NB4 (cell line): ENCODE data around the gene VPS37D.

Source experiments
- DNase-seq: peaks from one replicate; pipeline ENCODE4 v3.0.0; 2010; ENCODE audit warnings: low read depth
- H3K4me3 ChIP-seq: one replicate; pipeline ENCODE4 v1.5.1; 2011; ENCODE audit warnings: mild to moderate bottlenecking, low read depth, low read length, moderate library complexity
- MYC ChIP-seq: IDR thresholded peaks from 2 replicates; pipeline ENCODE4 v1.6.1; 2011; ENCODE audit warnings: low read depth, low read length
- POLR2A ChIP-seq: IDR thresholded peaks from 2 replicates; pipeline ENCODE4 v1.6.1; 2011; ENCODE audit warnings: mild to moderate bottlenecking; ENCODE audit not compliant: insufficient read length; ENCODE audit errors: extremely low read depth
- TF ChIP-seq, protein P1 (sequence below): IDR thresholded peaks from one replicate; pipeline ENCODE4 v1.5.1; 2012; ENCODE audit warnings: low read depth, low read length
- TF ChIP-seq, protein P2 (sequence below): IDR thresholded peaks from 2 replicates; pipeline ENCODE4 v1.6.1; 2011; ENCODE audit warnings: low read depth, low read length

VPS37D gene

DNA sequence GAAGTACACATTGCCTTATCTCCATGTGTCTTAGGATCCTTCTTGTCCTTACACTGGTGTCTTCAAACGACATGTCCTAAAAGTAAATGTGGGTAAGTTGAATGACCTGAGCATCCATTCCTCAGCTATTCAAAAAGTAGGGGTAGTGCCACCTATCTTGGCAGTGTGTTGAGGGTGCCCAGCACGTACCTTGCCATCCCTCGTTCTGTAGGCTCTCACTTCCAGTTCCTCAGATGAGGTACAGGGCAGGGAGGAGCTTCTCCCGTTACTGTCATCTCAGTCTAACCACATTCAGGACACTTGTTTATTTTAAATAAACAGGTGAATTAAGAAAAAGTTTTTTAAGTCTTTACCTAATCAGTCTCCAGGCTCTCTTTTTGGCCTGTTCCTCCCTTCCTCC, 28.7 kb downstream of the VPS37D start:
- DNase-seq, result no peak
- no peak overlapping the region for H3K4me3 ChIP-seq
- TF ChIP-seq MYC, result no peak
- TF ChIP-seq POLR2A, result no peak
- TF ChIP-seq, protein P1, sequence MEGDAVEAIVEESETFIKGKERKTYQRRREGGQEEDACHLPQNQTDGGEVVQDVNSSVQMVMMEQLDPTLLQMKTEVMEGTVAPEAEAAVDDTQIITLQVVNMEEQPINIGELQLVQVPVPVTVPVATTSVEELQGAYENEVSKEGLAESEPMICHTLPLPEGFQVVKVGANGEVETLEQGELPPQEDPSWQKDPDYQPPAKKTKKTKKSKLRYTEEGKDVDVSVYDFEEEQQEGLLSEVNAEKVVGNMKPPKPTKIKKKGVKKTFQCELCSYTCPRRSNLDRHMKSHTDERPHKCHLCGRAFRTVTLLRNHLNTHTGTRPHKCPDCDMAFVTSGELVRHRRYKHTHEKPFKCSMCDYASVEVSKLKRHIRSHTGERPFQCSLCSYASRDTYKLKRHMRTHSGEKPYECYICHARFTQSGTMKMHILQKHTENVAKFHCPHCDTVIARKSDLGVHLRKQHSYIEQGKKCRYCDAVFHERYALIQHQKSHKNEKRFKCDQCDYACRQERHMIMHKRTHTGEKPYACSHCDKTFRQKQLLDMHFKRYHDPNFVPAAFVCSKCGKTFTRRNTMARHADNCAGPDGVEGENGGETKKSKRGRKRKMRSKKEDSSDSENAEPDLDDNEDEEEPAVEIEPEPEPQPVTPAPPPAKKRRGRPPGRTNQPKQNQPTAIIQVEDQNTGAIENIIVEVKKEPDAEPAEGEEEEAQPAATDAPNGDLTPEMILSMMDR, result no peak
- TF ChIP-seq, protein P2, sequence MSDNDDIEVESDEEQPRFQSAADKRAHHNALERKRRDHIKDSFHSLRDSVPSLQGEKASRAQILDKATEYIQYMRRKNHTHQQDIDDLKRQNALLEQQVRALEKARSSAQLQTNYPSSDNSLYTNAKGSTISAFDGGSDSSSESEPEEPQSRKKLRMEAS, result no peak

DNA sequence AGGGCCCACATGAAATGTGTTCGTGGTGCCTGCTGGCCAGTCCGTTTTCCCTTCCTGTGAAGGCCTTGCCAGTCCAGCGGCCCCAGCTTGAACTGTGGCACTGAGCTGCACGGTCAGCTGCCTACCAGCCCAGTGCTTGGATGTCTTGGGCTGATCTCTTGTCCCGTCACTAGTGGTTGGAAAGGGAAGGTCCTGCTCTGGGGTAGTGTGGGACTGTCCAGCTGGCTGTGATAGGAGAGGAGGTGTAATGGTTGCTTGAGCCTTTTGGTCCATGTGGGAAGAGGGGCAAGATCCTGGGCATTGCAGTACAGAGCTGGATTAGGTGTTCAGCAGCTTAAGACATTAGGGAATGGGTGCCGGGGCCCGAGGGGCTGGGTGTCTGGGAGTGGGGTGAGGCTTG, 30.8 kb downstream of the VPS37D start:
- DNase-seq, result no peak
- H3K4me3 ChIP-seq, result no peak overlapping the region
- no peak for TF ChIP-seq POLR2A
- TF ChIP-seq, protein P2, result no peak
- TF ChIP-seq, protein P1, result no peak

DNA sequence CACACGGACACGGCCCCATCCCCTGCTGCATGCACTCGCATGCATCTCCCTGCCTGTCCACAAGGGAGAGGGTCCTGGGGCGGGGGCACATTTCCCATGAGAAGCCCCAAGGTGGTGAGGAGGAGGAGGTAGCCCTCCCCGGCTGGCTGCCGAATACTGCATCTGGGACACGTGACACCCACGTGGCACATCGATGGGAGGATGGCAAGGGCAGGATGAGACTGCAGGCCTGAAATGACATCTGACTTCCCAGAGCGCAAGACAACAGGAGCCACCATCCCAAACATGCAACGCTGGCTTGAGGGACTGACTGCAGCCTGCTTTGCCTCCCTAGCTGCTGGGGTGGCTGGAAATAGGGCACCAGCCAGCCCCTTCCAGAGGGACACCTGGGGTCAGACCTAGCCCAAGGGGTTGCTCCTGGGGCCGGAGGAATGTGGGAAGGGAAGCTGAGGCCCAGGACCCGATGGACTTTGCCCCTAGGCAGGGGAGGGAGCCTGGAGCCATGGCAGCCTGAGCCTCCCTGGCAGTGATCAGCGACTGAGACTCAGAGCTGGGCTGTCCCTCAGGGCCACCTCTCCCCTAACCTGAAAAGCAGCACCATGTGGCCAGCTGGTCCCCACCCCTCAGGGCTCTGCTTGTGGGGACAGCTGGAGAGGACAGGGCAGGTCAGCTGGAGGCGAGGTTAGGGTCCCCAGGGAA, 31.9 kb downstream of the VPS37D start:
- TF ChIP-seq, protein P2, result no peak
- no peak for TF ChIP-seq MYC
- no peak for TF ChIP-seq POLR2A
- TF ChIP-seq, protein P1, result no peak
- DNase-seq, result no peak
- H3K4me3 ChIP-seq, result no peak overlapping the region

DNA sequence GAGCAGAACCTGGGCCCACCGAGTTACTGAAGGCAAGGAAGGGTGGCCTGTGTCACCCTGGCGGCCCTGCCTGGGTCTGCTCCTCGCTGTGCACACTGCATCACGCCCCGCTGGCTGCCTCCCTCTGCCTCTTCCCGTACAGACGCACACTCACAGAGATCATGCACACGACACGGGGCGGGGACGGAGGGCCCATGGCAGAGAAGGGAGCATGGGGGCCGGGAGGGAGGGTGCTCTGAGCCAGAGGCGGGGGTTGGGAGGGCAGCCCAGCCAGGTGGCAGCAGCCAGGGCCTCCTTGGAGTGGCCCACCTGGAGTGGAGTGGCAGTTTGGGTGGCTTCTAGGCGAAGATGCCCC, 32.4 kb downstream of the VPS37D start:
- no peak overlapping the region for H3K4me3 ChIP-seq
- no peak for DNase-seq
- TF ChIP-seq MYC, result no peak
- TF ChIP-seq, protein P2, result no peak
- TF ChIP-seq, protein P1, result no peak
- TF ChIP-seq POLR2A, result no peak

DNA sequence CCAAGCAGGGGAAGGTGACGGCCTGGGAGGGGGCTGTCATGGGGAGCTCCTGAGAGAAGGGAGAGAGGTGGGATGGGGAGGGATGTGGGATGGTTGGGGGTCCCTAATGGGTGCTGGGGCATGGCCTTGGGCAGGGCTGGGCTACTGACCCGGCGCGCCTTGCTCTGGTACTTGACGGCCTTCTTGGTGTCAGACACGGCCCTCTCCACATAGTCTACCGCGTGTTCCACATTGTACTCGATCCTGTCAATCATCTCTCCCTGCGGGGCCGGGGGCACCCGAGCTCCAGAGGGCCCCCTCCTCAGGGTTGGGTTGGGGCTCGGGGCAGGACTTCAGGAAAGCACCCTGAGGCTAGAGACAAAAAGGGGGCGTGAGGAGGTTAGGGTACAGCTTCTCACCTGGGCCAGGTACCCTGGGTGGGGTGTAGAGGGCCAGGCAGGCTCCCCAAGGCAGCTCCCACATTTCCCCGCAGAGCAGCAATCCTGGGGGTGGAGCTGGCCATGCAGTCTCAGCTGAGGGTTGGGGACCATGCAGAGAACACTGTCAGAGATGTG, 33.0 kb downstream of the VPS37D start:
- no peak for DNase-seq
- no peak overlapping the region for H3K4me3 ChIP-seq
- TF ChIP-seq MYC (no peak), POLR2A (no peak)
- TF ChIP-seq, protein P2, result no peak
- TF ChIP-seq, protein P1, result no peak
